Heart left ventricle (tissue), 16 donors: ENCODE results near the gene NLGN2. TPM values are rescaled to one million over a fixed set of nuclear protein-coding genes. Genes with fewer than 3 reads are reported as not detected.

ENCODE experiments used
- ATAC-seq, 4 donors: fragments of 200-7000 bp; cut with Tn5 transposase; one replicate each; pipeline ENCODE4 v1.9.1; 2020 to 2022; ENCODE audit warnings: moderate library complexity in 4 of 4, mild to moderate bottlenecking in 3 of 4, moderate number of reproducible peaks in 1 of 4
- DNase-seq, 5 donors: peaks; one replicate each; pipeline ENCODE4 v3.0.0-alpha.2; 2020
- H3K27ac ChIP-seq, 12 donors: fragments of 200-600 bp; sonication (generic) in 4 of 12; one replicate each; pipeline versions ENCODE4 v1.5.0 to v1.8.0; 2016 to 2022; ENCODE audit warnings: mild to moderate bottlenecking in 2 of 12
- H3K27me3 ChIP-seq, 9 donors: fragments of 200-600 bp; sonication (generic) in 2 of 9; one replicate each; pipeline versions ENCODE4 v1.5.1 to v1.8.0; 2016 to 2022; ENCODE audit warnings: mild to moderate bottlenecking in 3 of 9
- H3K36me3 ChIP-seq, 9 donors: fragments of 200-600 bp; sonication (generic) in 2 of 9; one replicate each; pipeline versions ENCODE4 v1.5.0 to v1.8.0; 2018 to 2022; ENCODE audit warnings: mild to moderate bottlenecking in 2 of 9
- H3K4me1 ChIP-seq, 12 donors: fragments of 200-600 bp; sonication (generic) in 4 of 12; one replicate each; pipeline versions ENCODE4 v1.5.0 to v1.8.0; 2016 to 2022; ENCODE audit warnings: mild to moderate bottlenecking in 3 of 12
- H3K4me3 ChIP-seq, 12 donors: fragments of 200-600 bp; sonication (generic) in 4 of 12; one replicate each; pipeline versions ENCODE4 v1.5.0 to v1.8.0; 2017 to 2022; ENCODE audit warnings: mild to moderate bottlenecking in 9 of 12, moderate library complexity in 4 of 12
- H3K9me3 ChIP-seq, 12 donors: fragments of 200-600 bp; sonication (generic) in 4 of 12; one replicate each; pipeline versions ENCODE4 v1.5.0 to v1.8.0; 2016 to 2022; ENCODE audit warnings: mild to moderate bottlenecking in 1 of 12
- POLR2A ChIP-seq, 2 donors: fragments of 450-650 bp; IDR thresholded peaks; one replicate each; pipeline ENCODE4 v1.6.1; 2017; ENCODE audit warnings: antibody characterized with exemption in 2 of 2, mild to moderate bottlenecking in 2 of 2, moderate library complexity in 2 of 2
- WGBS, 4 donors: extraction: QIAGEN DNeasy Blood & Tissue Kit in 2 of 4; methylation state at CpG; one replicate each; pipeline versions ENCODE4 v1.1.5 to v1.1.7; 2013 to 2018; 5-methylcytosine and 5-hydroxymethylcytosine counted together
- intact Hi-C, 10 donors: fragments of 100-400 bp; cut with DNase I; formaldehyde crosslinking; loops; one replicate each; pipeline versions ENCODE4 v1.11.1 to v1.14.2; 2022
- polyA plus RNA-seq, 2 donors: library from polyadenylated mRNA; stranded (reverse); fragments of 200-250 nt; gene quantifications; one replicate each; pipeline ENCODE4 v1.2.3, GENCODE V29; 2013
- total RNA-seq, 9 donors: library from RNA; depleted of rRNA in 2 of 9; stranded (reverse); fragments of >200 nt in 2 of 9; fragmentation: NEBNext Ultra II Directional in 3 of 9; extraction: Animal tissue kit (Norgen Biotek cat#: 25700) in 3 of 9; gene quantifications; one replicate each; pipeline versions ENCODE4 v1.1.0 to v1.2.4, GENCODE V29; 2016 to 2023
- TF ChIP-seq, protein P1 (sequence below), 12 donors: fragments of 200-600 bp; sonication (generic) in 4 of 12; IDR thresholded peaks; one replicate each; pipeline versions ENCODE4 v1.5.0 to v1.8.0; 2018 to 2022; ENCODE audit warnings: antibody characterized with exemption in 12 of 12, mild to moderate bottlenecking in 5 of 12
- donor health status: ischemic (EF 13 %, LVEDD 7.1; RV severe dilation, severe dysfunction).
- donor health status: healthy with polysubstance abuse.
- donor health status: DM: no; HTN: yes; CAD: no.
- donor health status: DM: no; HTN: no; CAD: no.
- donor health status: ischemic (EF 25% LVEDD 6.9; RV normal size, moderate dysfunction).
- donor health status: ischemic (EF 25% LVEDD 5.7; RV mildly dilated, moderate dysfunction).
- donor health status: healthy.
- donor health status: DM: yes; HTN: yes; CAD: no.
- donor health status: ischemic (EF 35%, LVEDD 5.7; RV mildly dilated, moderate dysfunction).
- donor health status: nonischemic (EF 11% LVEDD 7.7; RV severe dilation, severe dysfunction).
- donor health status: DM: yes; HTN: yes; CAD: no.
- donor health status: PGD.
- donor health status: ischemic (EF 29% LVEDD 5.4; RV normal size, mild dysfunction).
- donor health status: nonischemic (EF 23%, LVEDD 6.1; RV moderate dilation, normal function).

The NLGN2 gene
- total and polyA plus RNA-seq, 11 donors = 3.5 to 12.9 (median 7.3) TPM

DNA sequence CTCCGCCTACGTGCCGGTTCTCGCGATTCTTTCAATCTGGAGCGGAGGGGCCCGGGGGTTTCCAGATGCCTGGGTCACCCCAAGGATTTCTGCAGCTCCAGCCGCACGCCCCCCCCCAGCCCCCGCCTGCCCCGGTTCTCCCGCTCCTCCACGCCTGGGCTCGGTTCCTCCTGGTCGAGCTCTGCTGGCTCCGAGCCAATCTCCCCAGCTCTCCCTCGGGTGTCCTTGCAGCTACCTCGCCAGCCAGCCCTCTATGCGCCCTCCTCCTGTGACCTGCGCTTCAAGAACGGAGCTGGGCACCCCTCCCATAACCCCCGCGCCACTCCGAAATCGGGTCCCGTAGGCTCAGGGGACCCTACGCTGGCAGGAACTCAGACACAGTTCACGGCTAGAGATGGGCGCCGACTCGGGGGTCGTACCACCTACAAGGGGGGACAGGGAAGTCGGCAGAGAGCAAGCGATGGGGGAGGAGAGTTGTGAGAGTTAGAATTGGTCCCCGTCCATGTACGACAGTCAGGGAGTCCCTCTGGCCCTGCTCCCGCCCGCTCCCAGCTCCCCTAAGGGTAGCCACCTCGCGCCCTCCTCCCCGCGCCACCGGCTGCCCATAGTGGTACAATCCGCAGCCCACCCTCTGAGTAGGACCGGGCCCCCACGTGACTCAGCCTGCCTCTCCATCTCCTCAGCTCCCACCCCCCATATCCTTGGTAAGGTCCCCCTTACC, 32.6 kb downstream of the NLGN2 start:
- intact Hi-C loops = loop anchor here in 4 of 10 donors (5.0 to 10.0 kb wide), 2 partner anchors 37 to 405 kb away; partner anchors contain the start of gene ZBTB4 (in 3 of the 4)
- peaks cover 0 to 51% (median 8%) of the 10 kb centered on the region in 9 donors for H3K27me3 ChIP-seq
- DNase-seq = peak; percentile 54 to 82 (median 72)
- ATAC-seq = peak in 2 of 4 donors; percentile 5 to 9
- peaks cover 4 to 66% (median 47%) of the 10 kb centered on the region in 12 donors for H3K4me1 ChIP-seq
- H3K36me3 ChIP-seq = no peaks in the 10 kb centered on the region
- no peaks in the 10 kb centered on the region for H3K9me3 ChIP-seq
- peak overlapping the region in 7 of 12 donors; percentile 15 to 66 (median 38) for H3K27ac ChIP-seq
- H3K4me3 ChIP-seq = peak overlapping the region; percentile 2 to 59 (median 50)
- TF ChIP-seq, protein P1, sequence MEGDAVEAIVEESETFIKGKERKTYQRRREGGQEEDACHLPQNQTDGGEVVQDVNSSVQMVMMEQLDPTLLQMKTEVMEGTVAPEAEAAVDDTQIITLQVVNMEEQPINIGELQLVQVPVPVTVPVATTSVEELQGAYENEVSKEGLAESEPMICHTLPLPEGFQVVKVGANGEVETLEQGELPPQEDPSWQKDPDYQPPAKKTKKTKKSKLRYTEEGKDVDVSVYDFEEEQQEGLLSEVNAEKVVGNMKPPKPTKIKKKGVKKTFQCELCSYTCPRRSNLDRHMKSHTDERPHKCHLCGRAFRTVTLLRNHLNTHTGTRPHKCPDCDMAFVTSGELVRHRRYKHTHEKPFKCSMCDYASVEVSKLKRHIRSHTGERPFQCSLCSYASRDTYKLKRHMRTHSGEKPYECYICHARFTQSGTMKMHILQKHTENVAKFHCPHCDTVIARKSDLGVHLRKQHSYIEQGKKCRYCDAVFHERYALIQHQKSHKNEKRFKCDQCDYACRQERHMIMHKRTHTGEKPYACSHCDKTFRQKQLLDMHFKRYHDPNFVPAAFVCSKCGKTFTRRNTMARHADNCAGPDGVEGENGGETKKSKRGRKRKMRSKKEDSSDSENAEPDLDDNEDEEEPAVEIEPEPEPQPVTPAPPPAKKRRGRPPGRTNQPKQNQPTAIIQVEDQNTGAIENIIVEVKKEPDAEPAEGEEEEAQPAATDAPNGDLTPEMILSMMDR (IDR thresholded peaks at IDR 0.05) = no peak
- no peak for TF ChIP-seq POLR2A (IDR thresholded peaks at IDR 0.05)
- 3 to 10% (median 7%) methylated on average over 22 to 46 of the region's 46 CpGs for WGBS, 4 donors

DNA sequence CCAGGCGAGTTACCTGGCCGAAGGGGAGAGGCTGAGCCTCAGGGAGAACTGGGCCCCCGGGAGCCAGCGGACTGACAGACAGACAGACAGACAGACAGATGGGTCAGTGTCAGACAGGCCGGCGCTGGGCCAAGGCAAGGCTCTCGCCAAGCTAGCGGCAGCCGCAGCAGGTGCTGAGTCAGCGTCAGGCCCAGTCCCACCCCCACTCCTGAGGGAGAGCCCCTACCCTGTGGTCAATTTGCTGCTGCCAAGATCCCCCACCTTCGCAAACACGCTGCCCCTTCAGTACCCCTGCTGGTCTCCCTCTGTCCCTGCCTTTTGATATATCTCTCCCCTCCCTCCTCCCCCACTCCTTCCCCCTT, 33.2 kb downstream of the NLGN2 start:
- Histone ChIP-seq H3K4me1 (peaks cover 4 to 66% (median 46%) of the 10 kb centered on the region in 12 donors), H3K36me3 (no peaks in the 10 kb centered on the region), H3K9me3 (no peaks in the 10 kb centered on the region), H3K27me3 (peaks cover 0 to 56% (median 12%) of the 10 kb centered on the region in 9 donors), H3K4me3 (peak overlapping the region in 8 of 12 donors; percentile 24 to 59 (median 52)), H3K27ac (peak overlapping the region in 5 of 12 donors; percentile 15 to 66 (median 42))
- TF ChIP-seq, protein P1 (IDR thresholded peaks at IDR 0.05) = no peak
- TF ChIP-seq POLR2A (IDR thresholded peaks at IDR 0.05) = no peak
- WGBS, 4 donors = 14 to 53% (median 22%) methylated on average over 2 to 12 of the region's 12 CpGs
- intact Hi-C loops = loop anchor here in 4 of 10 donors (5.0 to 10.0 kb wide), 2 partner anchors 36 to 404 kb away; partner anchors contain the start of gene ZBTB4 (in 3 of the 4)
- no peak for ATAC-seq
- DNase-seq = peak in 4 of 5 donors; percentile 51 to 80 (median 66)

GRCh38 chr17:7441266-7441665, 33.6 kb downstream of the NLGN2 start:
- H3K4me3 ChIP-seq = no peak overlapping the region
- no peaks in the 10 kb centered on the region for H3K36me3 ChIP-seq
- ATAC-seq (no peak), DNase-seq (peak in 1 of 5 donors; percentile 15)
- H3K27me3 ChIP-seq = peaks cover 0 to 56% (median 12%) of the 10 kb centered on the region in 9 donors
- no peak for TF ChIP-seq POLR2A (IDR thresholded peaks at IDR 0.05)
- TF ChIP-seq, protein P1 (IDR thresholded peaks at IDR 0.05) = no peak
- H3K27ac ChIP-seq = no peak overlapping the region
- H3K4me1 ChIP-seq = peaks cover 4 to 63% (median 43%) of the 10 kb centered on the region in 12 donors
- WGBS, 4 donors = 67 to 79% (median 71%) methylated on average over 7 of the region's 7 CpGs
- intact Hi-C loops = loop anchor here in 4 of 10 donors (5.0 to 10.0 kb wide), 2 partner anchors 36 to 404 kb away; partner anchors contain the start of gene ZBTB4 (in 3 of the 4)
- no peaks in the 10 kb centered on the region for H3K9me3 ChIP-seq

DNA sequence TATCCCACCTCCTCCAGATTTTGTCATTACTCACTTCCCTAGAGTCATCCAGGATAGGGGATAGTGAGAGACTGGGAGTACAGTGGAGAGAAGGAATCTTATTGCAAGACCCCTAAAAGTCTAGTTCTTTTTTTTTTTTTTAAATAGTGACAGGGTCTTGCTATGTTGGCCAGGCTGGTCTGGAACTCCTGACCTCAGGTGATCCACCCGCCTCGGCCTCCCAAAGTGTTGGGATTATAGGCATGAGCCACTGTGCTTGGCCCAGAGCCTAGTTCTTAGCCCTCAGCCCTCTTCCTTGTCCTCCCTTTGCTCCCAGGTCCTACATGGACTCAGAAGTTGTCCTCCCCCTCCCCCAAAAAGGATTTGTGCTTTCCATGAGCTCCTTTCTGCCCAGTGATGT, 34.5 kb downstream of the NLGN2 start:
- Histone ChIP-seq H3K36me3 (no peaks in the 10 kb centered on the region), H3K27ac (no peak overlapping the region), H3K4me3 (no peak overlapping the region), H3K27me3 (peaks cover 0 to 59% (median 12%) of the 10 kb centered on the region in 9 donors), H3K4me1 (peaks cover 0 to 63% (median 34%) of the 10 kb centered on the region in 12 donors), H3K9me3 (no peaks in the 10 kb centered on the region)
- DNase-seq (peak in 1 of 5 donors; percentile 17), ATAC-seq (no peak)
- TF ChIP-seq, protein P1 (IDR thresholded peaks at IDR 0.05) = no peak
- no peak for TF ChIP-seq POLR2A (IDR thresholded peaks at IDR 0.05)
- intact Hi-C loops = loop anchor here in 4 of 10 donors (5.0 to 10.0 kb wide), 2 partner anchors 35 to 403 kb away; partner anchors contain the start of gene ZBTB4 (in 3 of the 4)
- 90 to 94% (median 94%) methylated on average over 2 of the region's 2 CpGs for WGBS, 4 donors
